Stimulated activated CD8-positive, alpha-beta memory T cell treated with anti-CD3 and anti-CD28 coated beads, Interleukin-12 subunit alpha, Interleukin-12 subunit beta, amount 100 ng/mL, for 4 hours (primary cell): ENCODE measurements around the gene ITGA6.
A peak's percentile ranks its signal among the peaks of the same experiment; 100 is the strongest.

ENCODE experiments used
- DNase-seq: peaks from one replicate; pipeline ENCODE4 v3.0.0-alpha.2; 2020; ENCODE audit warnings: low read depth

The ITGA6 gene

GRCh38 chr2:172416447-172417058 lies 10.8 kb upstream of the ITGA6 start:
- no peak for DNase-seq

GRCh38 chr2:172420216-172420615 lies 7.2 kb upstream of the ITGA6 start:
- DNase-seq: no peak

- DNase-seq: no peak
Observed at GRCh38 chr2:172423160-172423559, 4.2 kb upstream of the ITGA6 start.

GRCh38 chr2:172425336-172425735 lies 2.0 kb upstream of the ITGA6 start:
- no peak for DNase-seq

- no peak for DNase-seq
Observed at GRCh38 chr2:172426635-172427255, 641 bp upstream of the ITGA6 start.

- peak; percentile 31 for DNase-seq
Observed at GRCh38 chr2:172427990-172428831, 825 bp downstream of the ITGA6 start.

- no peak for DNase-seq
Observed at GRCh38 chr2:172428832-172429210, 1.4 kb downstream of the ITGA6 start.

GRCh38 chr2:172429301-172429968 lies 2.0 kb downstream of the ITGA6 start:
- DNase-seq: no peak

- no peak for DNase-seq
Observed at GRCh38 chr2:172430027-172430426, 2.6 kb downstream of the ITGA6 start.

GRCh38 chr2:172430678-172431077 lies 3.3 kb downstream of the ITGA6 start:
- no peak for DNase-seq

- no peak for DNase-seq
Observed at GRCh38 chr2:172431463-172431862, 4.1 kb downstream of the ITGA6 start.

GRCh38 chr2:172431993-172432392 lies 4.6 kb downstream of the ITGA6 start:
- no peak for DNase-seq

GRCh38 chr2:172433144-172433543 lies 5.8 kb downstream of the ITGA6 start:
- no peak for DNase-seq

GRCh38 chr2:172434821-172435605 lies 7.6 kb downstream of the ITGA6 start:
- DNase-seq: no peak

GRCh38 chr2:172435606-172435911 lies 8.2 kb downstream of the ITGA6 start:
- DNase-seq: no peak

- no peak for DNase-seq
Observed at GRCh38 chr2:172436889-172437288, 9.5 kb downstream of the ITGA6 start.

GRCh38 chr2:172437419-172438341 lies 10.3 kb downstream of the ITGA6 start:
- DNase-seq: peak; percentile 25

- DNase-seq: no peak
Observed at GRCh38 chr2:172438741-172439508, 11.5 kb downstream of the ITGA6 start.

GRCh38 chr2:172439509-172439860 lies 12.1 kb downstream of the ITGA6 start:
- DNase-seq: no peak

GRCh38 chr2:172439911-172440310 lies 12.5 kb downstream of the ITGA6 start:
- no peak for DNase-seq
